Stimulated activated CD8-positive, alpha-beta memory T cell treated with anti-CD3 and anti-CD28 coated beads, Interleukin-7, amount 100 ng/mL, for 24 hours (primary cell): Measurements from ENCODE around the gene DIPK1C.
"Not testable (repeated sequence)": the region's sequence is repeated elsewhere in the genome, so short reads cannot be mapped to it uniquely, and the experiment has no call there.

ENCODE experiments used
- DNase-seq: peaks from one replicate; pipeline ENCODE4 v3.0.0-alpha.2; 2020; ENCODE audit warnings: low read depth

The DIPK1C gene

DNA sequence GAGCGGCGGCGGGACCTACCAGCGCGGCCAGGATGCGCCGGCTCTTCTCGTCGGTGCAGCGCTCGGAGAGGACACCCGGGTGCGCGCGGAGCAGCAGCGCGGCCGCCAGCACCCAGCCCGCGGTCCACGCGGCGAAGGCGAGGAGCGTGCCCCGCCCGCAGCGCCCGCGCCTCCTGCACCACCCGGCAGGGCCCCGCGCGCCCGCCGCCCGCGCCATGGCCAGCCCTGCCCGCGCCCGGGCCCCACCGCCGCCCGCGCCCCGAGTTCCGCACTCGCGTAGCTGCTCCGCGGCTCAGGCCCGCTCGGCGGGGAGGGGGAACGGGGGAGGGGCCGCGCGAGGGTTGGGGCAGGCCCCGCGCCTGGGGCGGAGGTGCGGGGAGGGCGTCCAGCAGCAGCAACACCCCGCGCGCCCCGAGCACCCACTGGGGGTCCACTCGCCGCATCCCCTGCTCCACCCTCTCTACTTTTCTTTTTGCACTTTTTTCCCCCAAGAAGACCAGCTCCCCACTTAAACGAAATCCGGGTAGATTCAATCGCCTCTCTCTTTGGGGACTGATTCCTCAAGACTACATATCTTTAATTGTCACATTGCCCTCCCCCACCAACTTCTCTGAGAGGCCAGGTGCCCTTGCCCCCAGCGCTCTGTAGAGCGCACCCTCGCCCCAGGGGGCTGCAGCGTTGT lies at the start of gene DIPK1C:
Gene DIPK1C, minus strand, starts transcription at position 266 of the 682 bp plus-strand sequence. Its CDS starts 49 bp downstream, at position 217.
- no peak for DNase-seq

- no peak for DNase-seq
These were observed 49.5 kb upstream of the DIPK1C start for GRCh38 chr18:74506448-74507084.

GRCh38 chr18:74505776-74506175 lies 48.7 kb upstream of the DIPK1C start:
- no peak for DNase-seq

DNA sequence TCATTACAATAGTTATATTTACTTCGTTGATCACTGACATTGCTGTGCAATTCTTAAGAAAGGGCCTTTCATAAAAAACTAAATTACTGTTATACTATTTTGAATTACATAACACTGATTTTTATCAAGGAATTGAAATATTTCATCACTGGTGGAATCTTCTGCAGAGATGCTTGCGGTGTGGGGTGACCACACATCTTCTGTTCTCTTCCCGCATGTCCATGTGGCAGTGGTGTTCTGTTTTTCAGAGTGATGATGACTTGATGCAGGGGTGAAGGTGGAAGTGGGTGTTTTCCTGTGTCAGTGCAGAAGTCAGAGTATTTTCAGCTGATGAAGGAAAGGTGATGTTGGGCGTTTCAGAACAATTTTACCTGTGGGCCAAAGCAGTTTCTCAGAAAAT lies 46.0 kb upstream of the DIPK1C start:
- no peak for DNase-seq

DNA sequence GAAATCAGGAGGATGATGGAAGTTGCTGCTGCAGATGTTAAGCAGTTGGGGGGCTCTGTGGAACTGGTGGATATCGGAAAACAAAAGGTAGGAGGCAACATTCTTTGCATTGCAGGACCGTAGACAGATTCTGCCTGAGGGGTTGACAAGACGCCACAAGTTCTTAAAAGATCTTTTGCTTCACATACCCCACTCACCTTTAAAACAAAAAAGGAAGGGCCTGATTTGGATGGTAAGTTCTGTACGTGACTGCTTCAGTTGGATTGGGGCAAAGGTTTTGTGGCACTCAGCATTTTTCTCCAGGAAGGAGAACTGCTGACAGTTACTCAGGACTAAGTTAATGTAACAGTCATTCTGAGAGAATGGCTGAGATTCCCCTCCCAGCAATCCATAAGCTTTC lies 44.3 kb upstream of the DIPK1C start:
- no peak for DNase-seq

DNA sequence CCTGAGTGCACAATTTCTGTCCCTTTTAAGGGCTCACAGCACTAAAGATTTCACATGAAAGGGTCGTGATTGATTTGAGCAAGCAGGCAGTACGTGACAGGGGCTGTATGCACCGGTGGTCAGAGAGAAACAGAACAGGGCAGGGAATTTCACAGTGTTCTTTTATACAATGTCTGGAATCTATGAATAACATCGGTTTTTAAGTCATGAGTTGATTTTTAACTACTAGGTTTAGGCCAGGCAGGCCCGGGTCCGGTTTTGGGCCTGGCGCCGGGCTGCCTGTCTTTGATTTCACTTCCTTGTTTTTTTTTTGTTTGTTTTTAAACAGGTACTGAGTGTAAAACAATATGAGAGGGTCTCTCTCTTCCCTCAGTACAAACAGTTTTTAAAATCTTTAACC lies 43.7 kb upstream of the DIPK1C start:
- DNase-seq = not testable (repeated sequence)

- no peak for DNase-seq
These were observed 43.3 kb upstream of the DIPK1C start for GRCh38 chr18:74500372-74500771.

GRCh38 chr18:74499633-74500032 lies 42.5 kb upstream of the DIPK1C start:
- no peak for DNase-seq

DNA sequence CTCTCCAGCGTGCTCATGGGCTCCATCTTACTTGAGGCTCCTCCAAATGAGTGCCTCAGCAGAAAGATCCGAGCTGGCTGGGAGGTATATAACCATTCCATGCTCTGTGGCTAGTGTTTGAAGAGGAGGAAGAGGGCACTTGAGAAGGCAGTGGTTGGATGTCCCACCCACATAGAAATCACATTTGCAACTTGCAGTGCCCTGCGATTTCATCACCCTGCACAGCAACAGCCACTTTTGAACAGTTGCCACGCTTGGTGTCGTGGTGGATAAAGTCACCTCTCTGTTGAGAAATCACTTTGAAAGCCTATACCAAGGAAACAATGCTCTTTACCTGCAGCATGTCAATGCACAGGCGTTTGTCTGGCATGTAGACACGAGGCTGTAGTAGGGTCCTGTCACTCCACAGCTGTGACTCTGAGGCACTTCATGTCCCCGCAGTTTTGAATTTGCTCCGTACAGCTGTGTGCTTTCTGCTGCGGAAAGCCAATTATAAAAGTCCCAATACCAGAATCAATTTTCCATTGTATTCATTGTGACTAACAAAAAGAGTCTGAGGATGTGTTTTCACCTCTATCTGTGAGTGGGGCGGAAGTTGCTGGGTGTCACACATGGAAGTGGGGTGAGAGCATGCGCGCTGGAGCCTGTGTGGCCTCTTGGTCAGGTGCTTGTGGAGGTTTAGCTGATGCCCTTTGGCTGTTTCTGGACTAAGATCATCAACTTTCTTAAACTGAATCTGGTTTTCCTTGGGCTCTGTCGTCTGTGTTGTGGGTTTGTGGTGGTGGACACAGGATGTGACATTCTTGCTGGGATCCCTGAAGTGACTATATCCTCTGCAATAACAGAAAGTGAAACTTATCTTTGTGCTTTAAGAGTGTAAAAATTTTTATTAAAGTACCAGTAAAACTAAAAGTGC lies 41.9 kb upstream of the DIPK1C start:
- peak; percentile 61 for DNase-seq

DNA sequence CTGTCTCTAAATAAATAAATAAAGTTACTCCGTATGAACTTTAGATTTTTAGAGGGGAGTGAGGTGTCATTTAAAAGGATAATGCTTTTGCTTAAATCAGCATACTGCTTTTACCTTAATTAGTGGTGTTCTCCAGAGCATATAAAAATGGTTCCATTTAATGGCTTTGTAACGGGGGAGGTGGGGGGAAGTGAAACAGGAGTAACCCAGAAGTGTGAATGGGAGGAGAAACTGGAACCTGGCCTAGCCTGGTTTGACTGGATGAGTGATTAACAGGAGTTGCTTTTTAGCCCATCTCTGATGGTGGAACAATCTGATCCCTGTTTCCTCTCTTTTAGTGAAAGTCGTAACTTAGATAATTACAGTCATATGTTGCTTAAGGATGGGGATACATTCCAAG lies 40.7 kb upstream of the DIPK1C start:
- DNase-seq = no peak

- DNase-seq = no peak
These were observed 40.2 kb upstream of the DIPK1C start for GRCh38 chr18:74497324-74497676.

- DNase-seq = no peak
These were observed 39.6 kb upstream of the DIPK1C start for GRCh38 chr18:74496508-74497323.

- DNase-seq = peak; percentile 100
These were observed 38.7 kb upstream of the DIPK1C start, which contains the start of gene CNDP2 for GRCh38 chr18:74495581-74496507. CNDP2 (plus strand) TSS chr18:74496363; CDS start chr18:74499974, 3,611 bp downstream.

GRCh38 chr18:74494514-74494913 lies 37.4 kb upstream of the DIPK1C start:
- no peak for DNase-seq

- DNase-seq = no peak
These were observed 36.6 kb upstream of the DIPK1C start for GRCh38 chr18:74493689-74494088.

DNA sequence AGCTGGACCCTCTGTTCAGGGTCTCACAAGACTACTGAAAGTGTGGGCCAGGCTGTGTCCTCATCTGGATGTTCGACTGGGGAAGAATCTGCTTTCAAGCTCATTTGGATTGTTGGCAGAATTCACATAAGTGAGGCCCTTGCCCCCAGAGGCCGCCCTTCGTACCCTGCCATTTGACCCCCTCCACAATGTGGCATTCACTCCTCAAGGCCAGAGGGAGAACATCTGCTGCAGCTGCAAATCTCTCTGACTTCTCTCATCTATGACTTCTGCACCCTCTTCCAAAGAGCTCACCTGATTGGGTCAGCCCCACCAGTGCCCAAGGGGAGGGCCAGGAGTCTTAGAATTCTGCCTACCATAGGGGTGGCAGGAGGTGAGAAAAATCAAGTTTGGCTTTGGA lies 35.2 kb upstream of the DIPK1C start:
- DNase-seq = no peak

- DNase-seq = no peak
These were observed 32.6 kb upstream of the DIPK1C start for GRCh38 chr18:74489676-74490075.

DNA sequence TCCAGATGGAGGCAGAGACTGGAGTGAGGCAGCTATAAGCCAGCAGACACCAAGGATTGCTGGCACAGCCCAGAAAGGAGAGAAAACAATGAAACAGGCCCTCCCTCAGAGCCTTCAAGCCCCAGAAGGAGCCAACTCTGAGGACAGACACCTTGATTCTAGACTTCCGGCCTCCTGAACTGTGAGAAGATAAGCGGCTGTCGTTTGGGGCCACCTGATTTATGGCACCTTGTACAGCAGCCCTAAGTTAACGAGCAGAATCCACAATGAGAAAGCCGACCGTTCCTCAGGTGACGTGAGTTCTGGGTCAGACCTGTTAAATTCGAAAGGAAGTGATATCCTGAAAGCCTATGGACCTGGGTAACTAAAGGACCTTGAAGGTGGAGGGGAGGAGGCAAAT lies 31.8 kb upstream of the DIPK1C start:
- no peak for DNase-seq

DNA sequence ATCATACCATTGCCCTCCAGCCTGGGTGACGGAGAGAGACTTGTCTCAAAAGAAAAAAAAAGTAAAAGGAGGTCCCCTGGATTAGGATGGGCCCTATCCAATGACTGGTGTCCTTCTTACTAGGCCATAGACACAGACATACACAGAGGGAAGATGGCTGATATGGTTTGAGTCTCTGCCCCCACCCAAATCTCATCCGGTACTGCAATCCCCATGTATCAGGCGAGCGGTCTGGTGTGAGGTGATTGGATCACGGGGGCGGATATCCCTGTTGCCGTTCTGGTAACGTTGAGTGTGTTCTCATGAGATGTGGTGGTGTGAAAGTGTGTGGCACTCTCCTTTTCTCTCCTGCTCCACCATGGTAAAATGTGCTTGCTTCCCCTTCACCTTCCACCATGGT lies 31.2 kb upstream of the DIPK1C start:
- DNase-seq = no peak

DNA sequence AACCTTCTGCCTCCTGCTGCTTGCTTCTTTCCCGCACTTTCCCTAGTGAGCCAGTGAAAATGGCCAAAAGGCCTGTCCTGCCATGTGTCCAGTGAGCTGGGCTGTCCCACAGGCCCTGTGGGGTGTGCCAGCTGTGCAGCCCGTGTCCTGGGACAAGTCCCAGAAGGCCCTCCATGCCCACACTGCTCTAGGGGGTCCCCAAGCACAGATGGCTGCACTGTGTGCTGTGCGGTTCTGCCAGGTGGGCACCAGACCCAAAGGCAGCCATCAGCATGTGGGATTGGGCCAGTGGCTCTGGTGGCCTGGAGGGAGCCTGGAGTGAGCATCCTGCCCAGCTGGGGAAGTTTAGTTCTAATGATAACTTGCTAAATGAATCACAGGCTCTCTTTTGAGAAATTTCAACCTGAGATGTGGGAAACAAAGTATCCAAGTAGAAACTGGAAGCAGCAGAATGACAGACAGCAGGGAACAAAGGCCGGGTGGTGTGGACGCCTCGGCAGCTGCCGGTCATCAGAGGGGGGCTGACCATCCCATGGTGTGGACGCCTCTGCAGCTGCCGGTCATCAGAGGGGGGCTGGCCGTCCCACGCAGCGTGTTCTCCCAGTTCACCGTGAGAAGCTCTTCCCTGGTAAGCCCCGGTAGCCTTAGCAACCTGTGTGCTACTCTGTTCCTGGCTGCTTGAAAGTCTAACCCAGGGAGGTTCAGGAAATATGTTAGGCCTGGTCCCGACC lies 29.2 kb upstream of the DIPK1C start:
- DNase-seq = no peak
